ENCODE measurements around the gene MLLT11.

GRCh38 chr1:151048645-151049032, 11.6 kb upstream of the MLLT11 start:
- TF ChIP-seq EZH2 (IDR thresholded peaks at IDR 0.05) = no peak
- TF ChIP-seq POLR2AphosphoS5 (IDR thresholded peaks at IDR 0.05; ENCODE audit: borderline replicate concordance, low read depth, low read length) = no peak
